GM12873 (cell line): Measurements from ENCODE around the gene CXXC5.

ENCODE experiments used
- TF ChIP-seq, protein P1 (sequence below): IDR thresholded peaks from 2 replicates; pipeline ENCODE4 v1.5.1; 2012; ENCODE audit warnings: low read depth, mild to moderate bottlenecking, moderate library complexity, low read length, control low read depth; ENCODE audit not compliant: insufficient read depth; ENCODE audit errors: missing control alignments

Gene CXXC5

DNA sequence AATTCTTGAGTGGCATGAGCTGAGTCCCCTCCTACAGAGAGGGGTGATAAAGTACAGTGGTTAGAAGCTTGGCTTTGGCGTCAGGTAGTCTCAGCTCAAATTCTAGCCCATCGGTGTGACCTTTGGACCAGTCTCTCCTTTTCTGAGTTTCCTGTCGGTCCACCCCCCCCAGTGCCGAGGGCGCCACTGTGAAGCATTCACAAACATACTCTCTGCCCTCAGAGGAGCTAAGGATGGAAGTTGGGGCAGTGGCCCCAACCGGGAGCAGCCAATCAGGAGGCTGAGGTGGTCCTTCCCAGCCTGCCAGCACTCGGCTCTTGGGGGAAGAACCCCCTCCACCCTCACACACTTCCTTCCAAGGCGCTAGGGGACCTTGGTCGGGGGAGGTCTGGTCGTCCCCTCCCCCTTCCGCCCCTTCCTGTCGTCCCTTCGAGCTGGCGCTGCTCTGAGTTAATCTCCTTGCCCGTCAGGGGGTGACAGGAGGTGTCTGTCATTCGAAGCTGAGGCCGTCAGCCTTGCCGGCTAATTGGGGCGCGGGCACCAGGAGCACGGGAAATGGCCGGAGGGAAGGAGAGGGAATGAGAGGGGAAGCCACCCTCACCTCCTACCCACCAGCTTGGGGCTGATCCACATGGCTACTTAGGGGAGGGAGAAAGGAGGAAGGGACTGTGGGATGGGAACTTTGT lies 53.0 kb downstream of the CXXC5 start:
- TF ChIP-seq, protein P1, sequence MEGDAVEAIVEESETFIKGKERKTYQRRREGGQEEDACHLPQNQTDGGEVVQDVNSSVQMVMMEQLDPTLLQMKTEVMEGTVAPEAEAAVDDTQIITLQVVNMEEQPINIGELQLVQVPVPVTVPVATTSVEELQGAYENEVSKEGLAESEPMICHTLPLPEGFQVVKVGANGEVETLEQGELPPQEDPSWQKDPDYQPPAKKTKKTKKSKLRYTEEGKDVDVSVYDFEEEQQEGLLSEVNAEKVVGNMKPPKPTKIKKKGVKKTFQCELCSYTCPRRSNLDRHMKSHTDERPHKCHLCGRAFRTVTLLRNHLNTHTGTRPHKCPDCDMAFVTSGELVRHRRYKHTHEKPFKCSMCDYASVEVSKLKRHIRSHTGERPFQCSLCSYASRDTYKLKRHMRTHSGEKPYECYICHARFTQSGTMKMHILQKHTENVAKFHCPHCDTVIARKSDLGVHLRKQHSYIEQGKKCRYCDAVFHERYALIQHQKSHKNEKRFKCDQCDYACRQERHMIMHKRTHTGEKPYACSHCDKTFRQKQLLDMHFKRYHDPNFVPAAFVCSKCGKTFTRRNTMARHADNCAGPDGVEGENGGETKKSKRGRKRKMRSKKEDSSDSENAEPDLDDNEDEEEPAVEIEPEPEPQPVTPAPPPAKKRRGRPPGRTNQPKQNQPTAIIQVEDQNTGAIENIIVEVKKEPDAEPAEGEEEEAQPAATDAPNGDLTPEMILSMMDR: no peak

- TF ChIP-seq, protein P1: no peak
Observed at GRCh38 chr5:139702548-139702947, 54.4 kb downstream of the CXXC5 start.

DNA sequence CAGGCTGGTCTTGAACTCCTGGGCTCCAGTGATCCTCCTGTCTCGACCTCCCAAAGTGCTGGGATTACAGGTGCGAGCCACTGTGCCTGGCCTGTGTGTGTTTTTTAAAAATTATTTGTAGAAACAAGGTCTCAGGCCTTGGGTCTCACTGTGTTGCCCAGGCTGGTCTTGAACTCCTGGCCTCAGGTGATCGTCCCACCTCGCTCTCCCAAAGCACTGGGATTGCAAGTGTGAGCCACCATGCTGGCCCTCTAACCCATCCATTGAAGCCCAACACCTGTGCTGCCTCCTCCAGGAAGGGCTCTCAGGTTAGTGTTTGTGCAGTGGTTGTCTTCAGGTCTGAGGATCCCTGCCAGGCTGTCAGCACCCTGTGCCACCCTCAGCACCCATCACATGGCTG lies 56.6 kb downstream of the CXXC5 start:
- TF ChIP-seq, protein P1: no peak

GRCh38 chr5:139705191-139705590 lies 57.0 kb downstream of the CXXC5 start:
- TF ChIP-seq, protein P1: no peak

- TF ChIP-seq, protein P1: no peak
Observed at GRCh38 chr5:139705655-139706587, 57.8 kb downstream of the CXXC5 start.

DNA sequence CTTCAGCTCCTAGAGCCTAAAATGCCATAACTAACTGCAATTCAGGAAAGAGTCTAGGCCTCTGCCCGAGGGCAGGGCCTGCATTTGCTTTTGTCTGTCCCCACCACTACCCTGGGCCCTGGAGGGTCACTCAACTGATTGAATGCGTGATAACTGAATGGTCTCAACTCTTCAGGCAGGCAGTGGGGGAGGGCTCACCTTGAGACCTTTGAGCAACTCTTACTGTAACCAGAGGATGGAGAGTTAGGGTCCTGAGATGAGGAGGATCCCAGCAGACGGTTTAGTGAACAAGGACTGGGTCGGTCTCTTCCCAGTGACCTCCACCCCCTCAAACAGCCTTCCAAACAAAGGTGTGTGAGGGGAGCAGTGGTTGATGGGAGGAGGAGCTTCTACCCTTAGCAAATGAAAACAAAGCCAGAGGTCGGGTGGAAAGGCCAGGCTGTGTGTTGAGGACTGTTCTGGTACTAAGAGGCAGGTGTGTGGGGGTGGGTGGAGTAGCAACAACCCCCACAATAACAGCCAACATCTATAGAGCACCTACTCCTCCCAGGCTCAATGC lies 59.4 kb downstream of the CXXC5 start:
- TF ChIP-seq, protein P1: no peak

DNA sequence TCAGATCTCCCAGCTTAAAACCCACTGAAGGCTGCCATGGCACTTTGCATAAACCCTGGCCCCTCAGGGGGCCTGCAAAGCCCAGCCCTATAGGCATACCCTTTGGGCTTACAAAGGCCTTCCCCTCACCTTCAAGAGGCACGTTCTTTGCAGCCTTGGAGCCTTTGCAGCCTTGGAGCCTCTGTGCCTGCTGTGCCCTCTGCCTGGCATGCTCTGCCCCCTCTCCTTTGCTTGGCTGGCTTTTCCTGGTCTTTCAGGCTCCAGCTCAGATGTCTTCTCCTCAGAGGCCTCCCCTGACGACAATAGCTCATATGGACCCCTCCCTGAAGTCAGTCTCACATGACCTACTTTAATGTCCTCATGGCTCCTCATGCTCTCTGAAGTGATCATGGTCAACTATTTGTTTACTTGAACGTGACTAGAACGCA lies 60.3 kb downstream of the CXXC5 start:
- TF ChIP-seq, protein P1: no peak
